ENCODE results near the gene PDGFRB.
"Not testable (repeated sequence)": the region's sequence is repeated elsewhere in the genome, so short reads cannot be mapped to it uniquely, and the experiment has no call there.

Gene PDGFRB

DNA sequence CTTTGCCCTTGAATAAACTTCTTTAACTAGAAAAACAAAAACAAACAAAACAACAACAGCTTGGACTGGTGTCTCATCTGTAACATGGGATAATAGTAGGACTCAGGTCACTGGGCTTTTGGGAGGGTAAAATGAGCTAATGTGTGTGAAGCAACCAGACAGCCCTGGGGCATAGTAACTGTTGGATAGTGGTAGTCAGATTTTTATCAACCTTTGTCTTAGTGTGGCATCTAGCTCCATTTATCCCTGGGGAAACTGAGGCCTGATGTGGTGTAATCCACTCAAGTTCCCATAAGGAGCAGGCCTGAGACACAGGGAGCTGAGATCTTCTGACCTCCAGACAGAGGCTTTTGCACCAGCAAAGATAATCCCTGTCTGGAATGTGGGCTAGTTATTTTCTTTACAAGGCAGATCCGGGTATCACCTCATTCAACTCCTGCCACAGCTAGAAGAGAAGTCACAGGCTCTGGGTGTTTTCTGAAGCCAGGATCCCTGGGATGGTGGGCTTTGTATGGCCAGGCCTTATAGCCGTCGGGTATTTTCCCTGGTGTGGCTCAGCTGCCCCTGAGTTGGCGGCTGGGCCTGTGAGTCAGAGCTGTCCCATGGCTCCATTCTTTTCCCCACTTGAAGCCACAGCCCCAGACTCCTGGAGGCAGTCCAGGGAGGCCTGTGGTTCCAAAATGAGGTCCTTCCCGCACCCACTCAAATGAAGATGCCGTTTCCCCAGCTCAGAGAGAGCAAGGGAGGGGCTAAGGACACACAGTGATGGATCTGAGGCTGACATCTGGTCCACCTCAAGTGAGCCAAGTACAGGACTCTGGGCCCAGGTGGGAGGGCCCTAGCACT lies 43.2 kb downstream of the PDGFRB start:
- DNase-seq, result no peak

DNA sequence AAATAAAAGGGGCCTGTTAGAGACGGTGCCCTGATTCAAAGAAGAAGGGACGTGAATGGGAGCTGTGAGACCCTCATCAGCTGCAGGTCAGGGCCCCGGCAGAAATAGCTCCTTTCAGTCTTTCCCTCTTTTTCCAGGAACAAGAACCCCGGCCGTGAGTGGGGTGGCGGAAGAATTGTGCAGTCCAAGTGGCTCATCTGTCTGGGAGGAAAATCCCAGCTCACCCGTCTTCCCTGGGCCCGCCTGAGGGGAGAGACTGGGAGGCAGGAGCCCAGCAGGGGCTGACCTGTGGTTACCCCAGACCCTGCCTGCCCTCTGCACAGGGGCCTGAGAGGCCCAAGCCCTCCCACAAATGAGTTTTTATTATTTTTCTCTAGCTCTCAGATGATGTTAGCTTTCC lies 44.5 kb downstream of the PDGFRB start:
- no peak for DNase-seq

DNA sequence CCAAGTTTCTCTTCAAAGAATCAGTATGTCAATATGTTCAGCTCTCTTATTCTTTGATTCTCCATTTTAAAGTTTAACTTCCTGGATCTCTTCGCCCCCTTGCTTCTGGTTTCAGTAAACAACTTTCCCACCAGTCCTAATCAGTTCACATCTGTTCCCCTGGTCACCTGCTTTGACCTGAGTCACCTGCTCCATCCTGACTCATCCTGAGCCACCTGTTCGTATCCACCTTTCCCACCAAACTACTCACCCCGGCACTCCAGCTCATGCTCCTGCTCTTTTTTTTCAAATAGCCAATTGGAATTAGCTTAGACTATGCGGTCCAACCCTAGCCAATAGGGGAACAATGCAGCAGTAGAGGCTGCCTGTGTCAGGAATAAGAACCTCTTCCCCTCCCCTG lies 45.7 kb downstream of the PDGFRB start:
- no peak for DNase-seq

DNA sequence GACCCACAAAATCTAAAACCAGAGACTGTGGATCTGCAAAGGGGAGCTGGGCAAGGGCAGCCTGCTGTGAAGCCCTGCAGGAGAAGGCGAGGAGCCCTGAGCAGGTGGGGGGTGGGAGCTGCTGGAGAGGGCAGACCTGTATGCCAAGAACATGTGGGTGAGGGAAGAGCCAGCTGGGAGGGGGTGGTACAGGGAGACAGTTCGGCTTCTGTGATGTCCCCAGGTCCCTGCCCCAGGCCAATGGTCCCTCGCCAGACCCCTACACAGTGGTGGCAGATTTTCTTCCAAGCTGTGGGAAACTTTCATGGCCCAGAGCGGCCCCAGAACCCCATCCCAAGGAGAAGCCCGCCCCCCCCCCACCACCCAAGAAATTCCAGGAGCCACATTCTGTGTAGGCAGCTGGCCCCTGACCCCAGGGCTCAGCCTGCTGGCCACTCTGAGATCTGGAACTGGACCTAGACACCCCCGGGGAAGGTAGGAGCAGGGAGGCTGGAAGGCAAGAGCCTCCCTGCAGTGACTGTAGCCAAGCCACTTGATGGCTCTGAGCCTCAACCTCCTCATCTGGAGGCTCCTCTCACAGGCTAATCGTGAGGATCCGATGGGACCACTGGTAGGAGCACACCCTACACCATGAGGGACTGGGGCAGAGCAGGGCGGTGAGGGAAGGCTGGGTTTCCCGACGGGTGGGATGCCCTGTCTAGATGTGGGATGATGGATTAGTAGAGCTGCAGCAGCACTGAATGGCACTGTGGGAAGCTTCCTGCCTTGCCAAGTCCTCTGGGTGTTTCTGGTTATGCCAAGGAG lies 46.7 kb downstream of the PDGFRB start:
- DNase-seq, result no peak

DNA sequence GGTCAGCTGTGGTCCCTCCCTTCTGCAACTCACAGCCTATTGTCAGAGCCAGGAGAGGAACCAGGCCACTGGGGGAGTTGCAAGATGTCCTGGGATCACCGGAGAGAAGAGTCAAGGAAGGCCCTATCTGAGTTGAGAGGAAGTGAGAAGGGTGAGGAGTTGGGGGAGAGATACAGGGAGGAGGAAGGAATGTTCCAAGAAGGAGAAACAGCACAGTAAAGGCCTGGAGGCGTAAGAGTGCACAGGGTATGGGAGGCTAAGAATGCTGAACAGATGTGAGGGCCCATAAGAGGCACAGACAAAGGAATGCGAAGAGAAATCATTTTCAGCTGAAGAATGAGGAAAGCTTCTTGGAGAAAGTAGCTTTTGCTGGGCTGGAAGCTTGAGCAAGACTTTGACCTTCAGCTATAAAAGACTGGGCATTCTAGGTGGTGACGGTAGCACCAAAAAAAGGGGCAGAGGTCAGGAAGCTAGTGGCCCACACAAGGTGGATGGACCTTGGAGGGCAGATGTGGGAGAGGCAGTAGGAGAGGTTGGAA lies 47.7 kb downstream of the PDGFRB start:
- no peak for DNase-seq

DNA sequence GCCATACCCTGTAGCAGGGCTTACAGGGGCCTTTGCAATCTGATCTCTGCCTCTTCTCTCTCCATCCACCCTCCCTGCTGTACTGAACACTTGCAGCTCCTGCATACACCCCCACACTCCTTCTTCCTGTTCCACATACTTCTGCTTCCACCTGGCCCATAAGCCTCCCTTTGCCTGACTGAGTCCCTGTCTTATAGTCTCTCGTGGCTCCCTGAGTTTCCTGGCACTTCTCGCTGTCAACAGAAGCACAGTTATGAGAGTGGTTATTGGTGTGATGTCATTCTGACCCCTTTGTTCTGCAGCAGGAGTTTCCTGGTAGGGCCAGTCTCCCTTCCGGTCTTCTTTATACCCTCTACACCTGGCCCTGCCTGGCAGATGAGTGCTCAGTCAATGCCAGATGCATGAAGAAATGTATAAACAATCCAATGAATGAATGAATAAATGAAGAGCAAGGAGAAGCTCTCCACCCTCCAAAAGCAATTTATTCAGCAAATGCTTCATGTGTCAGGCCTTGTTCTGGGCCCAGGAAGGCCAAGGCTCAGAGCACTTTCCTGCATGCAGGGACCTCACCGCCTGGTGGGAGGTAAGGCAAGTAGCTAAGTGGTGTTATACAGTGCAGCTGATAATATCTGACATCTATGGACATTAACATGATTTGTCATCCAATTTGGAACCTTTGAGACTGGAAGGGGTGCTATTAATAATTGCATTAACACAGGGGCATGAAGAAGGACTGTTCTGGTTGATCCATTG lies 48.8 kb downstream of the PDGFRB start:
- peak; percentile 40 to 56 for DNase-seq

DNA sequence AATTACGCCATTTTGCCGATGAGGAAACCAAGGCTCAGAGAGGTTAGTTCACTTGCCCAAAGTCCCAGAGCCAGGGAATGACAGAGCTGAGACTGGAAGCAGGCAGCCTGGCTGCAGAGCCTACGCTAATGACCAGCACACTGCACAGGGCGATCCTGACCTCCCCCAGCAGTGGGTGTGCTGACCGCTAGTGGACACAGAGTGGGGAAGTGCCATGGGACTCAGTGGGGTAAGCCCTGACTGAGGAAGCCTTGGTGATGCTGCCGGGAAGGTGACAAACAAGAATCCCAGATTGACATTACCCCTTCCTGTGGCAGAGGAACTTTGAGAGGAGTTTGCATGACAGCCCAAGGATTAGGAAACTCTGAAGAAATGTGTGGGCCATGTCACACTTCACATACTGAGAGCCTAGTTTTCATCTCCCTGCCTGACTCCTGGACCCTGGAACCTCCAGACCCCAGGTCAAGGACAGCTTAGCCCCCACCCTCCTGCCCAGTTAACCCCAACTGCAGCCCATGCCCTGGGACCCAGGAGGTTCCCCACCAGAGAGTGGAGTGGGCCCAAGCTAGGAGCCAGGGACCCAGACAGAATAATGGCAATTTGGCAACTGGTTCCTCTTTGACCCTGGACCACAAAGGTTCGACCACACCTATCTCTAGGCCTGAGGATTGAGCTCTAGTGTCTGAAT lies 49.6 kb downstream of the PDGFRB start:
- no peak for DNase-seq

DNA sequence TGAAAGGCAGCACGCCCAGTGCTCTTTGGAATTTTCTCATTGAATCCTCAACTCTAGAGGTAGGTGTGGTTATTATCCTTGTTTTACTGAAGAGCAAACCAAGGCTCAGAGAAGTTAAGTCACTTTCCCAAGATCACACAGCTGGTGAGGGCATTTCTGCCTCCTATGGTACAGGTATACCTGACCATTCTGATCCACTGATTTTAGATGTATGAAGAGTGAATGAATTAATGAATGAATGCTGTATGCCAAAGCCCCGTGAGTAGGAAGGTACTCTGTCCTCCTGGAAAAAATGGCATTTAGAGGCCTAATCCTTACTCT lies 51.1 kb downstream of the PDGFRB start:
- DNase-seq, result no peak

DNA sequence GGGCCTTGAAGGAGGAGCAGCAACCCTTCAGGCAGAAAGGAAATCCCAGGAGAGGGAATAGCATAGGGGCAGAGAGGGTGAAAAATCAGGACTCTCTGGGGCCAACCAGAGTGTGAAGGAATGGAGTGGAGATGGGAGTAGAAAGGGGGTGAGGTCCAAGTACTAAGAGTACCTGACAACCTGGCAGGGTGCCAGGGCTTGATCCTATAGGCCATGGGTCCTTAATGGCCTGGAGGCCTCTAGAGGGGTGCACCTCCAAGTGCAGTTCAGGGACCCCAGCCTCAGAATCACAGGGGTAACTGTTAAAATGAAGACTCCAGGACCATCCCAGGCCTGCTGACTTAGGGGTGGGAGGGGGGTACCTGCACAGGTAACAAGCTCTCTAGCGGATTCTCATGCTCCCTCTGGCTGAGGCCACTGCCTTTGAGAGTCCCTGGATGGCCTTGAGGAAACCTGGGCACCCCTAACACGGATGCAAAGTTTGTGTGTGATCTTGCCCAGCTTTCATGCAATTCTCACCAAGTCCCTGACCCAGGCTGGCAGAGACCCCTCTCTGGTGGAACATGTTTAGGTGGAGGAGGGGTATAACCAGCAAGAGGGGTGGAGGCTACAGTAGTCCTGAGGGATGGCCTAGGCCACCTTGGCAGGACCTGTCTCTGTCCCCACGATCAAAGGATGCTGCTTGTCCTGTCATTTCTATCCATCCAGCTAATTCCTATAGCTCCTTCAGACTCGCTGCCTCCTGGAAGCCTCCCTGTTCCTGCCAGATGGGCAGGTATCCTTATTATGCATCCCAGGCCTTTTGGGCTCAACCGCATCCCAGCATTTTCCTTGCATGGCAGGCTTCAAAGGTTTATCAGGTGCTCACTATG lies 51.7 kb downstream of the PDGFRB start:
- no peak for DNase-seq

DNA sequence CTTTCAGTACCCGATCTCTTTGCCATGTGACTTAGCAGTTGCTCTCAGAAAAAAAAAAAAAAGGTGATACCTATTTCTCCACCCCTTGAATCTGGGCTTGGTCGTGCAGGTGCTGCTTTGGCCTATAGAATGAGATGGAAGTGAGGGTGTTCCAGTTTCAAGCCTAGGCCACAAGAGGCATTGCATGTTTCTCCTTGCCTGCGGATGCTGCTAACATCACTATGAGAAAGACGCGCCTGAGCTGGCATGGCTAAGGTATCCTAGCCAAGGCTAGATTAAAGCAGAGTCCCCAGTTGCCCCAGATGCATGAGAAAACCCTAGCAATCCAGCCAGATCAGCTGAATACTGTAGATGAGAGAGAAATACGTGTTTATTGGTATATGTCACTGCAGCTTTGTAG lies 54.6 kb downstream of the PDGFRB start:
- DNase-seq, result no peak

DNA sequence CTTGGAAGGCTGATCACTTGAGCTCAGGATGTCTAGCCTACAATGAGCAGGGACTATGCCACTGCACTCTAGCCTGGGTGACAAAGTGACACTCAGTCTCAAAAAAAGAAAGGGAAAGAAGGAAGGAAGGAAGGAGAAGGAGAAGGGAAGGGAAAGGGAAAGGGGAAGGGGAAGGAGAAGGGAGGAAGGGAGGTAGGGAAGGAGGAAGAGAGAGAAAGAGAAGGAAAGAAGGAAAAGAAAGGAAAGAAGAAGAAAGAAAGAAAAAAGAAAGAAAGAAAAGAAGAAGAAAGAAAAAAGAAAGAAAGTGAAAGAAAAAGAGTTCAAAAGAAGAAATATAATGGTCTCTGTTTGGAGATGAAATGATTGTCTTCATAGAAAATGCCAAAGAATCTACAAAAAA lies 58.5 kb downstream of the PDGFRB start:
- DNase-seq, result no peak

DNA sequence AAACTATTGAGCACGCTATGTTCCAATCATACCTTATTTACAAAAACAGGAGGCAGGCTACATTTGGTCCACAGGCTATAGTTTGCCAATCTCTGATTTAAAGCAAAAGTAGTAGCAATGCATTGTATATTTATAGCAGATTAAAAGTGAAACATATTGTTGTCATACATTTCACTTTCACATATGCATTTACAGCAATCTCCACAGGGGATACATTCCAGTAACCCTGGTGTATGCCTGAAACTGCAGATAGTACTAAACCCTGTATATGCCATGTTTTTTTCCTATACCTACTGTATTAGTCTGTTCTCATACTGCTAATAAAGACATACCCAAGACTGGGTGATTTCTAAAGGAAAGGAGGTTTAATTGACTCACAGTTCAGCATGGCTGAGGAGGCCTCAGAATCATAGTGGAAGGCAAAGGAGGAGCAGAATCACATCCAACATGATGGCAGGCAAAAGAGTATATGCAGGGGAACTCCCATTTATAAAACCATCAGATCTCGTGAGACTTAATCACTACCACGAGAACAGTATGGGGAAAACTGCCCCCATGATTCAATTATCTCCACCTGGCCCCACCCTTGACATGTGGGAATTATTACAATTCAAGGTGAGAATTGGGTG lies 63.4 kb downstream of the PDGFRB start:
- DNase-seq, result no peak

DNA sequence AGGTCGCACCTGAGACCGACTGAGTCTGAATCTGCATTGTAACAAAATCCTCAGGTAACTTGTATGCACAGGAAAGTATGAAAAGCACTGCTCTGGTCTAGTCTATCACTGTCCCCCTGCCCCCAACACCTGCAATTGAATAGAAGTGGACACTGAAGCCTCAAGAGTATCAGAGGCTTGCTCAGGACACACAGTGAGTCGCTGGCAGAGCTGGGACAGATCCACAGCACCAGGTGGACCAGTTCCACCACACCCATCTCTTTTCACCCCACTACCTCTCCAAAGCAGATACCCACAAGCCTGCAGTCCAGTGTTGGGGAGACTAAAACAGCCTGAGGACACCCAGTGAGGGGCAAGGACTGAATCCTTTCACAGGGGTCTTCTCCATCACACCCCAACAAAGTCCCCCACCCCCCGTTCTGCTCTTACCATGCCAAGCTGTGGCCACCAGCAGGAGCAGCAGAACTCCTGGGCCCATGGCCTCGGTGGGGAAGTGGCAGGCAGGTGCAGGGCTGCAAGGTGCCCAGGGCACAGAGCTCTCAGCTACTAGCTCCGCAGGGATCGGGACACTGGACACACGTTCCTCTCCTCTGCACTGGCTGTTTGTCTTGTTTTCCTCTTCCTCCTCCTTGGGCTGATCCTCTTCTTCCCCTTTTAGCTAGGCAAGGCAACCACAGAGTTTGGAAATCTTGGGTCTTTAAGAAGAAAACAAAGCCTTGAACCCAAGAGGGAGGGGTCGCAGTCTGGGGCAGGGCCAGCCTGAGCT lies 69.5 kb downstream of the PDGFRB start, which contains the start of gene CSF1R:
TSS of gene CSF1R (minus strand) at position 605 of the 766 bp plus-strand sequence. CDS start at position 478, 127 bp downstream.
- peak; percentile 50 to 57 for DNase-seq

DNA sequence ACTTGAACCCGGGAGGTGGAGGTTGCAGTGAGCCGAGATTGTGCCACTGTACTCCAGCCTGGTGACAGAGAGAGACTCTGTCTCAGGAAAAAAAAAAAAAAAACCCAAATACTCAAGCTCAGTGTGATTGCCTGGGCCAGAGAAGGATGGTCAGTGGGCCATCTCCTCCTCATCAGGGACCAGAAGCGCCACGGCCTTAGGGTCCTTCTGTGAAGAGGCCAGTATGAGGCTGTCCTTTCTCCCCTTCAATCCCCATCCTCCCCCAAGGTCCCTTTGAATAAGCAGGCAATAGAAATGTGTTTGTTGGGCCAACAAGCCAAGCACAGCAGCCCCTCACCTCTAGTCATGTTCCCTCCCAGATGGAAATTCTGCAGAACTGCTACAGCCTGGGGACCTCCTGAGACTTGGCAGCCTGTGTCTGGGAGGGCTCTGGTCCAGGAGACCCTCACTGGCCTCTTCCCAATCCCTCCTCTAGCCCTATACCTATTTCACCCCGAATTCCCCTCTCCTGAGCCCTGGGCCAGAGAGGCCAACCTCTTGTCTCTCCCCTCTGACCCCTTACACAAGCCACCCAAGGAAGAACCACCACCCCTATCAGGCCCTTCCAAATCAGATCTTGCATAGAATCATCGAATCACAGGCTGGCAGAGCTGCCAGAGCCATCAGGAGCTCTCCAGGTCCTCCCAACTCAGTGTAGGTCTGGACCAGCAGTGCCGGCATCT lies 70.3 kb downstream of the PDGFRB start:
- DNase-seq, result no peak

DNA sequence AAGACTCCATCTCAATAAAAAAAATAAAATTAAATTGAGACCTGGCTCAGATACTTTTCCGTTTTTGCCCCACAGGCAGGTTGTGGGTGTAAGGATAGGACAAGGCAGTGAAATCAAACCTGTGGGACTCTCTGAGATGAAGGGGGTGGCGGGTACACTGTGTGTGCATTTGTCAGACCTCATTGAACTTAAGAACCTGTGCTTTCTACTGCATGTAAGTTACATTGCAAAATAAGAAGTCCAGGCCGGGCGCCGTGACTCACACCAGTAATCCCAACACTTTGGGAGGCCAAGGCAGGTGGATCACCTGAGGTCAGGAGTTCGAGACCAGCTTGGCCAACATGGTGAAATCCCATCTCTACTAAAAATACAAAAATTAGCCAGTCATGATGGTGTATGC lies 70.9 kb downstream of the PDGFRB start:
- DNase-seq, result not testable (repeated sequence)

DNA sequence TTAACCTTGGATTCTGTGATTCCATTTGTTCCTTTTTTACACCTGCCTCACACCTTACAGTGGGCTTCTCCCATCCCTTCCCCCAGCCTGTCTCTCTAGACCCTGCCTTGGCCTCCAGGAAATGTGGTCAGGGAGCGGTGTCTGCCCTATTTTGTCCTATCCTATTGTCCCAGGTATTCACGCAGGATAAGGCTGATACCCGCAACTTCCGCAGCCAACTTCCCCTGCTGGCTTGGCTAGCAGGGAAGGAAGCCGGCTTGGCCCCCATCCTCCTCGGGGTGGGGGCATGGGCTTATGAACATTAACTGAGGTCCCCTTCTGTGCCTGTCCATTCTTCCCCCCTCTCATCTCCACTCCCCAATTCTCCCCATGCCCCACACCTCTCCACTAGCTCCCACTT lies 72.8 kb downstream of the PDGFRB start:
- peak; percentile 39 to 45 for DNase-seq

DNA sequence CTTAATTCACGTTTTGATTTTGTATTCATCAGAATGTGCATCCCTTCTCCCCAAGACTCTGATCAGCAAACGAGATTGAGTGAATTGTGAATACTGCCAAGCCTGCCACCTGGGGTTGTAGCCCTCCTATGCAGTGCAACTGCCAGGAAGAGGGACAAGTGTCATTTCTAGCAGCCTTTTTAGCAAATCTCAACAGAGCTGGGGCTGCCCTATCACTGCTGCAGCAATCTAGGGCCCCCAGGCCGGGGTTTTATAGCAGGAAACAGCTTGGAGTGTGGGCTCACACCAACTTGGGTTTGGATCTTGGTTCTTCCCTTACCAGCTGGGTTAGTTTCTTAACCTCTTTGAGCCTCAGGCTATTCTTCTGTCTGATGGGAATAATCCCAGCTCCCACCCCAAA lies 73.3 kb downstream of the PDGFRB start:
- DNase-seq, result peak; percentile 94 to 95

DNA sequence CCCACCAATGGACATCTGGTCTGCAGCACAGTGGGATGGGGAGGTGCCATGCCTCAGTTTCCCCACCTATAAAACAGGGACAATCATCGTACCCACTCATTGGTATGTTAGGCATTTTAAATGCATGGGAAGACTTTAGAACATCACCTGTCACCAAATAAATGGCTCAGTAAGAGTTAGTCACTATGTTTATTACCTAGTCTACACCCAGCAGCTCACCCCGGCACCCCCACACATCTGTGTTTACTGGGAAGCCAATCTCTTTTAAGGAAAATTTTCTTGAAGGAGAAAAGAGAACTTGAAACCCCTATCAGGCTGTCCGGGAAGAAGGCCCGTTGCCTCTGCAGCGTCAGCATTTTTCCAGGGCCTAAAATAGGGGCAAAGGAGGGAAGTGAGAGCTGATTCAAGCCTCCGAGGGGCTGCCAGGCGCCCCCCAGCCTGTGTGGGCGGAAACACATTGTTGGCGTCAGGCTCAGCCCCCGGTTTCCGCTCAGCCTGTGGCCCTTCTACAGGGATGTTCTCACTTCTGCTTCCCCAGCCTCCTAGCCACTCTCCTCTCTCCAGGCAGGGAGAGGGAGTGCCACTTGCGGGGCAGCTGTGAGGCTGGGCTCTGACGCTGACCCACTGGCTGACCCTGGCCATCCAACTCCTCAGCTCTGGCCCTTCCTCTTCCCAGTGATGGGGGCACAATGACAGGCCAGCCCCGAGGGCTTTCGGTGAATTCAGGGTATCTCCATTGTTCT lies 73.9 kb downstream of the PDGFRB start:
- DNase-seq, result peak; percentile 97
